ENCODE results near the gene CACNA1C.

Gene CACNA1C

GRCh38 chr12:2212537-2212936 is 159.8 kb downstream of the CACNA1C start:
- DNase-seq: no peak

- no peak for DNase-seq
Measured at GRCh38 chr12:2212971-2213869, 160.4 kb downstream of the CACNA1C start.

GRCh38 chr12:2214411-2214810 is 161.6 kb downstream of the CACNA1C start:
- DNase-seq: no peak

- no peak for DNase-seq
Measured at GRCh38 chr12:2215709-2216560, 163.1 kb downstream of the CACNA1C start.

GRCh38 chr12:2218706-2219105 is 165.9 kb downstream of the CACNA1C start:
- no peak for DNase-seq

- DNase-seq: no peak
Measured at GRCh38 chr12:2221030-2221621, 168.3 kb downstream of the CACNA1C start.

- DNase-seq: no peak
Measured at GRCh38 chr12:2222691-2223090, 169.9 kb downstream of the CACNA1C start.

- no peak for DNase-seq
Measured at GRCh38 chr12:2224961-2225360, 172.2 kb downstream of the CACNA1C start.

- DNase-seq: no peak
Measured at GRCh38 chr12:2225696-2226095, 172.9 kb downstream of the CACNA1C start.

- DNase-seq: no peak
Measured at GRCh38 chr12:2226641-2227040, 173.9 kb downstream of the CACNA1C start.

- DNase-seq: no peak
Measured at GRCh38 chr12:2227360-2227759, 174.6 kb downstream of the CACNA1C start.

- no peak for DNase-seq
Measured at GRCh38 chr12:2228535-2228934, 175.7 kb downstream of the CACNA1C start.

GRCh38 chr12:2229661-2230539 is 177.1 kb downstream of the CACNA1C start:
- DNase-seq: no peak

GRCh38 chr12:2231011-2231595 is 178.3 kb downstream of the CACNA1C start:
- no peak for DNase-seq

- DNase-seq: no peak
Measured at GRCh38 chr12:2231956-2232355, 179.2 kb downstream of the CACNA1C start.

GRCh38 chr12:2233034-2233433 is 180.2 kb downstream of the CACNA1C start:
- DNase-seq: no peak

GRCh38 chr12:2234091-2234490 is 181.3 kb downstream of the CACNA1C start:
- DNase-seq: no peak

- no peak for DNase-seq
Measured at GRCh38 chr12:2234646-2235350, 182.0 kb downstream of the CACNA1C start.

GRCh38 chr12:2236506-2237294 is 183.9 kb downstream of the CACNA1C start:
- no peak for DNase-seq

GRCh38 chr12:2238111-2238510 is 185.3 kb downstream of the CACNA1C start:
- DNase-seq: no peak
